PC-9 (cell line): Measurements from ENCODE around the gene ERBB3. TPM values are rescaled to one million over a fixed set of nuclear protein-coding genes. Genes with fewer than 3 reads are reported as not detected.
A peak's percentile ranks its signal among the peaks of the same experiment; 100 is the strongest.

ENCODE experiments used
- BruUV-seq: library from RNA; stranded (reverse); fragments of 400-500 nt; replicated peaks from 2 replicates; lab custom pipeline; 2021; lab: Mats Ljungman, UMichigan
- CTCF ChIA-PET: fragments of 300-600 bp; sonication (Branson Sonifier 250); formaldehyde crosslinking; loops from one replicate; lab custom pipeline; 2022; ENCODE audit warnings: antibody characterized with exemption; lab: Charles Lee
- POLR2A ChIA-PET: fragments of 300-600 bp; sonication (Branson Sonifier 250); formaldehyde crosslinking; loops from one replicate; lab custom pipeline; 2022; ENCODE audit warnings: antibody characterized with exemption; ENCODE audit not compliant: unreplicated experiment; lab: Charles Lee
- DNase-seq, 2 experiments: peaks; one replicate each; pipeline versions ENCODE4 v3.0.0 to v3.0.0-alpha.2; 2015 to 2022; ENCODE audit warnings: mixed read lengths in 1 of 2
- H2AFZ ChIP-seq: fragments of 200-600 bp; sonication (generic); 2 replicates; pipeline ENCODE4 v1.8.1; 2017; ENCODE audit warnings: antibody characterized with exemption
- H3F3A ChIP-seq: fragments of 200-600 bp; sonication (generic); 2 replicates; pipeline ENCODE4 v1.8.1; 2017; ENCODE audit warnings: antibody characterized with exemption, mild to moderate bottlenecking, low read depth; ENCODE audit not compliant: insufficient read depth
- H3K27ac ChIP-seq: fragments of 200-600 bp; sonication (generic); 2 replicates; pipeline ENCODE4 v1.6.1; 2016; ENCODE audit warnings: mixed run types
- H3K27me3 ChIP-seq: fragments of 200-600 bp; sonication (generic); 2 replicates; pipeline ENCODE4 v1.6.1; 2016; ENCODE audit warnings: low read depth, mixed run types; ENCODE audit not compliant: insufficient read depth
- H3K36me3 ChIP-seq: fragments of 200-600 bp; sonication (generic); 2 replicates; pipeline ENCODE4 v1.6.1; 2016; ENCODE audit warnings: low read depth, mixed run types
- H3K4me1 ChIP-seq: fragments of 200-600 bp; sonication (generic); replicated peaks from 2 replicates; pipeline ENCODE4 v1.6.1; 2016; ENCODE audit warnings: mixed run types; ENCODE audit not compliant: insufficient read depth
- H3K4me2 ChIP-seq: fragments of 200-600 bp; sonication (generic); 2 replicates; pipeline ENCODE4 v1.6.1; 2017; ENCODE audit warnings: mixed run types
- H3K4me3 ChIP-seq: fragments of 200-600 bp; sonication (generic); 2 replicates; pipeline ENCODE4 v1.6.1; 2016; ENCODE audit warnings: mixed run types
- H3K79me2 ChIP-seq: fragments of 200-600 bp; sonication (generic); 2 replicates; pipeline ENCODE4 v1.6.1; 2017; ENCODE audit warnings: low read depth, mixed run types
- H3K9me2 ChIP-seq: fragments of 200-600 bp; sonication (generic); 2 replicates; pipeline ENCODE4 v1.8.1; 2017; ENCODE audit warnings: mild to moderate bottlenecking; ENCODE audit not compliant: insufficient read depth
- H3K9me3 ChIP-seq: fragments of 200-600 bp; sonication (generic); 2 replicates; pipeline ENCODE4 v1.8.1; 2016; ENCODE audit warnings: low read depth; ENCODE audit not compliant: insufficient read depth
- H4K20me1 ChIP-seq: fragments of 200-600 bp; sonication (generic); 2 replicates; pipeline ENCODE4 v1.8.1; 2017; ENCODE audit not compliant: insufficient read depth
- CTCF ChIP-seq: fragments of 200-600 bp; sonication (generic); conservative IDR thresholded peaks from 2 replicates; pipeline ENCODE4 v1.6.1; 2017; ENCODE audit warnings: mixed run types, antibody characterized with exemption, mild to moderate bottlenecking, moderate library complexity
- EZH2 ChIP-seq: fragments of 200-600 bp; sonication (generic); IDR thresholded peaks from 2 replicates; pipeline ENCODE4 v1.8.0; 2017; ENCODE audit warnings: antibody characterized with exemption, low read depth
- intact Hi-C: fragments of 100-400 bp; cut with micrococcal nuclease; formaldehyde crosslinking; loops from one replicate; pipeline ENCODE4 v1.10.0; 2022; ENCODE audit not compliant: unreplicated experiment
- total RNA-seq: library from RNA; stranded (reverse); gene quantifications from 2 replicates; pipeline ENCODE4 v1.2.3, GENCODE V29; 2021

The ERBB3 gene
- total RNA-seq, 1 experiment from 2014 or later = 127 TPM

GRCh38 chr12:56134897-56135296, 54.9 kb downstream of the ERBB3 start:
- peaks cover 11% of the 10 kb centered on the region for H3K4me1 ChIP-seq
- no peaks in the 10 kb centered on the region for H3K9me3 ChIP-seq
- no peak overlapping the region for H3K4me3 ChIP-seq
- DNase-seq = peak in 1 of 2 experiments; percentile 11
- no peaks in the 10 kb centered on the region for H4K20me1 ChIP-seq
- H3K27me3 ChIP-seq = no peaks in the 10 kb centered on the region
- intact Hi-C loops = no loop called here
- H3K79me2 ChIP-seq = no peaks in the 10 kb centered on the region
- no peak overlapping the region for H2AFZ ChIP-seq
- peaks cover 17% of the 10 kb centered on the region; the same call in 1 of the 2 replicates for H3K36me3 ChIP-seq
- TF ChIP-seq CTCF = no peak
- TF ChIP-seq EZH2 = no peak
- H3K9me2 ChIP-seq = no peaks in the 10 kb centered on the region
- no peaks in the 10 kb centered on the region for H3F3A ChIP-seq
- H3K4me2 ChIP-seq = no peak overlapping the region
- ChIA-PET CTCF (no interaction called here), POLR2A (no interaction called here)
- BruUV-seq = no TSS peak
- no peak overlapping the region for H3K27ac ChIP-seq

- intact Hi-C loops = no loop called here
- no peak for DNase-seq
- no peaks in the 10 kb centered on the region for H4K20me1 ChIP-seq
- POLR2A ChIA-PET = no interaction called here
- no peaks in the 10 kb centered on the region for H3K27me3 ChIP-seq
- no peaks in the 10 kb centered on the region for H3K4me1 ChIP-seq
- no peaks in the 10 kb centered on the region for H3K9me2 ChIP-seq
- no peak for TF ChIP-seq CTCF
- no peak for TF ChIP-seq EZH2
- no peaks in the 10 kb centered on the region for H3K9me3 ChIP-seq
- no peak overlapping the region for H2AFZ ChIP-seq
- no peaks in the 10 kb centered on the region for H3K79me2 ChIP-seq
- H3K36me3 ChIP-seq = peaks cover 9% of the 10 kb centered on the region; the same call in 1 of the 2 replicates
- CTCF ChIA-PET = no interaction called here
- no peak overlapping the region for H3K4me2 ChIP-seq
- no peaks in the 10 kb centered on the region for H3F3A ChIP-seq
- H3K27ac ChIP-seq = no peak overlapping the region
- BruUV-seq = no TSS peak
- no peak overlapping the region for H3K4me3 ChIP-seq
Measured at GRCh38 chr12:56137853-56138571, 58.0 kb downstream of the ERBB3 start.

GRCh38 chr12:56141946-56142784, 62.2 kb downstream of the ERBB3 start:
- ChIA-PET CTCF (no interaction called here), POLR2A (no interaction called here)
- H2AFZ ChIP-seq = no peak overlapping the region
- H3K4me2 ChIP-seq = no peak overlapping the region
- TF ChIP-seq CTCF (no peak), EZH2 (no peak)
- no TSS peak for BruUV-seq
- no peak overlapping the region for H3K4me3 ChIP-seq
- no peaks in the 10 kb centered on the region for H3K9me2 ChIP-seq
- H3K27me3 ChIP-seq = no peaks in the 10 kb centered on the region
- H4K20me1 ChIP-seq = no peaks in the 10 kb centered on the region
- no peaks in the 10 kb centered on the region for H3K79me2 ChIP-seq
- intact Hi-C loops = no loop called here
- no peak overlapping the region for H3K27ac ChIP-seq
- no peak for DNase-seq
- peaks cover 12% of the 10 kb centered on the region for H3K4me1 ChIP-seq
- peaks cover 12% of the 10 kb centered on the region for H3F3A ChIP-seq
- no peaks in the 10 kb centered on the region for H3K9me3 ChIP-seq
- H3K36me3 ChIP-seq = peaks cover 6% of the 10 kb centered on the region; the same call in 1 of the 2 replicates
